ENCODE results near the gene TBC1D30.

Gene TBC1D30

DNA sequence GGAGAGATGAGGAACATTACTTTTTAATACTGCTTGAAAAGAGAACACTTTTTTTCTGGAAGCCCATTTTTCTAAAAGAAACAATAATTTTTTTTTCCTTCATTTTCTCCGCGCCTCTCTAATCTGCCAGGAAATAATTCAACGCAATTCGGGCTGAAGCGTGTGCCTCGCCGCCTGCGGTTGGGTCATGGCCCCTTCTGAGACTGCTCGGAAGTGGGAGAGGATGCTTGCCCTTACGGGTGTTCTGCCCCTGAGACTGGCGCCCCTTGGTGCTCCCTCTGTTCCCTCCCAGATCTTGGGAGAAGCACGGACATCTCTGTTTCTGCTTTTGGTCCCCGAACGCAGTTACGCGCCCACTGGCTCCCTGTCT lies 332 bp upstream of the TBC1D30 start:
- H3K27me3 ChIP-seq (ENCODE audit: low read depth, low read length) = no peaks in the 10 kb centered on the region
- peaks cover 22% of the 10 kb centered on the region for H3K4me1 ChIP-seq (ENCODE audit: low read length)
- TF ChIP-seq, protein P1, sequence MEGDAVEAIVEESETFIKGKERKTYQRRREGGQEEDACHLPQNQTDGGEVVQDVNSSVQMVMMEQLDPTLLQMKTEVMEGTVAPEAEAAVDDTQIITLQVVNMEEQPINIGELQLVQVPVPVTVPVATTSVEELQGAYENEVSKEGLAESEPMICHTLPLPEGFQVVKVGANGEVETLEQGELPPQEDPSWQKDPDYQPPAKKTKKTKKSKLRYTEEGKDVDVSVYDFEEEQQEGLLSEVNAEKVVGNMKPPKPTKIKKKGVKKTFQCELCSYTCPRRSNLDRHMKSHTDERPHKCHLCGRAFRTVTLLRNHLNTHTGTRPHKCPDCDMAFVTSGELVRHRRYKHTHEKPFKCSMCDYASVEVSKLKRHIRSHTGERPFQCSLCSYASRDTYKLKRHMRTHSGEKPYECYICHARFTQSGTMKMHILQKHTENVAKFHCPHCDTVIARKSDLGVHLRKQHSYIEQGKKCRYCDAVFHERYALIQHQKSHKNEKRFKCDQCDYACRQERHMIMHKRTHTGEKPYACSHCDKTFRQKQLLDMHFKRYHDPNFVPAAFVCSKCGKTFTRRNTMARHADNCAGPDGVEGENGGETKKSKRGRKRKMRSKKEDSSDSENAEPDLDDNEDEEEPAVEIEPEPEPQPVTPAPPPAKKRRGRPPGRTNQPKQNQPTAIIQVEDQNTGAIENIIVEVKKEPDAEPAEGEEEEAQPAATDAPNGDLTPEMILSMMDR (IDR thresholded peaks at IDR 0.05; ENCODE audit: low read depth, low read length) = no peak
- no peak for TF ChIP-seq EZH2phosphoT487 (IDR thresholded peaks at IDR 0.05; ENCODE audit: low read depth)
- H3K79me2 ChIP-seq (ENCODE audit: low read length) = peaks cover 20% of the 10 kb centered on the region
- H3K4me2 ChIP-seq (ENCODE audit: low read length) = peak overlapping the region; percentile 80
- peak overlapping the region; percentile 75 for H3K9ac ChIP-seq (ENCODE audit: low read length)
- no peaks in the 10 kb centered on the region for H3K9me3 ChIP-seq (ENCODE audit: insufficient read depth, low read length)
- H3K27ac ChIP-seq (ENCODE audit: low read length) = peak overlapping the region; percentile 34; the same call in 1 of the 2 replicates
- H3K36me3 ChIP-seq (replicated peaks; ENCODE audit: low read depth, low read length) = peaks cover 4% of the 10 kb centered on the region
- no peaks in the 10 kb centered on the region for H4K20me1 ChIP-seq (ENCODE audit: insufficient read depth, low read length)
- peak overlapping the region; percentile 63; the same call in 1 of the 2 replicates for H2AFZ ChIP-seq (ENCODE audit: low read depth, low read length)
- H3K4me3 ChIP-seq (ENCODE audit: low read length) = peak overlapping the region; percentile 88

DNA sequence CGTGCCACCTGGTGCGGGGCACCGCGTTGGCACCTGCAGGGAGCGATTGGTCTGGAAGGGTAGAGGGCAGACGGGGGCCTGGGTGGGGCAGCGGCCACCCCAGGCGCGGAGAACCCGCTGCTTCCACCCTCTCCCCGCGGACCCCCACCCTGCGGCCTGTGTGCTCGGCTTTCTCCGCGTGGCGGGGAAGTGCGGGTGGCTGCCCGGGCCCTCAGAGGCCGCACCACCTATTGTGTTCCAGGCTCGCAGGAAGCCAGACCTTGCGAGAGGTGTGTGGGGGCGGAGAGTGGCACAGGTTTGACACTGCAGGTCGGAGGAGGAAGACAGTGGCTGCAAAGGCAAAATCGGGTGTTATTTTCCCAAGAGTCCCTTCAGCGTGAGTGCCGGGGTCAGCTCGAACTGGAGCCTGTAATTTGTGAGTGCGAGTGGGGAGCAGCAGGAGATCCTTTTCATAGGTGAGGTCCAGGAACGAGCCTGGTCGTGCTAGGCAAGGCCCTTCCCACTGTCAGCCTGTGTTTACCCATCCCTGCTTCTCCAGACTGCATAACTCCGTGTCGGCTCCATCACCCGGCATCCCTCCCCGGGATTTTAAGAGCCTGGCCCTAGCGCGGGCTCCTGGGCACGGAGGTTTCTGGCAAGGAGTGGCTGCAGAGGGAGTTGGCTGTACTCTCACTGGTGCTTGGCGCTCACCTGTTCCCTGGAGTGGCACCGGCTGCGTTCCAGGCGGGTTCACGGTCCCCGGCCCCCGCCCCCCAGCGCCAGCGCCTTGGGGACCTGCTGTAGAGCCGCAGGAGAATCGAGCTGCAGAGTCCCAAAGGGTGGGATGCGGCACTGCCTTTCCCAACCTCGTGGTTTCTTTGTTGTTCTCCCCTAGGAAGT lies 935 bp downstream of the TBC1D30 start:
- Histone ChIP-seq H3K4me3 (ENCODE audit: low read length) (peak overlapping the region; percentile 88), H3K79me2 (ENCODE audit: low read length) (peaks cover 20% of the 10 kb centered on the region), H4K20me1 (ENCODE audit: insufficient read depth, low read length) (no peaks in the 10 kb centered on the region), H3K27ac (ENCODE audit: low read length) (peak overlapping the region; percentile 34), H3K27me3 (ENCODE audit: low read depth, low read length) (no peaks in the 10 kb centered on the region), H3K36me3 (replicated peaks; ENCODE audit: low read depth, low read length) (peaks cover 7% of the 10 kb centered on the region), H3K4me2 (ENCODE audit: low read length) (peak overlapping the region; percentile 80), H3K9me3 (ENCODE audit: insufficient read depth, low read length) (no peaks in the 10 kb centered on the region), H3K4me1 (ENCODE audit: low read length) (peaks cover 22% of the 10 kb centered on the region), H2AFZ (ENCODE audit: low read depth, low read length) (peak overlapping the region; percentile 36; the same call in 1 of the 2 replicates), H3K9ac (ENCODE audit: low read length) (peak overlapping the region; percentile 75)
- no peak for TF ChIP-seq EZH2phosphoT487 (IDR thresholded peaks at IDR 0.05; ENCODE audit: low read depth)
- TF ChIP-seq, protein P1 (IDR thresholded peaks at IDR 0.05; ENCODE audit: low read depth, low read length) = no peak

DNA sequence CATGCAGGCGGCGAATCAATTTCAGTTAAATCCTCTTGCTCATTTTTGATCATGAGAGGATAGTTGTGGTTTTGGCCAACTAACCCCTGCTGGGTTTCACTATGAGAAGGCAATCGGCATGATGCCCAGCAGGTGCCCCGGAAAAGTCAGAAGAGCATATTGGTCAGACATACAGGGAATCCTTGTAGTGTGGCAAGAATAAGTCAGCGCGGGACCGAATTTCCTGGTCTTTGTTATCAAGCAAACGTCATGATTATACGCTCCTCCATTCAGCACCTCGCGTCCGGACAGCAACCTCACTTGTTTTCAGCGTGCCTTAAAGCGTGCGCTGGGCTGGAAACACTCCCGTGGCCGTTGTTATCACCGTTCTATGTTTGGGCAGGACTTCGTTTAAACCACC lies 1.8 kb downstream of the TBC1D30 start:
- H3K9ac ChIP-seq (ENCODE audit: low read length) = no peak overlapping the region

DNA sequence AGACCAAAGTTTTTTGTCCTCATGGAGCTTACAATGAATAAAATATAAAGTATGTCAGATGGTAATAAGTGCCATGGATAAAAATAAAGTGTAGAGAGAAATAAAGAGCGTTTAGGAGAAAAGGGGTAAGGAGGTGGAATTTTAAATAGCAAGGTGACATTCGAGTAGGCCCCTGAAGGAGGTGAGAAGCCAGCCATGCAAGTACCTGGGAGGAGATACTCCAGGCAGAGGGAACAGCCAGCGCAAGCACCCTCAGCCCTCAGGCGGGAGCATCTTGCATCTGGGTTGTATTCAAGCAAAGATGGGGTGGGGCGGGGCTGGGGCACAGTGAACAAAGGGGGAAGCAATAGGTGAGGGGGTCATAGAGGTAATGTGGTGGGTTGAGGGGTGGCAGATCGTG lies 4.3 kb downstream of the TBC1D30 start:
- no peak overlapping the region for H3K27ac ChIP-seq (ENCODE audit: low read length)
- H3K4me2 ChIP-seq (ENCODE audit: low read length) = no peak overlapping the region
- H4K20me1 ChIP-seq (ENCODE audit: insufficient read depth, low read length) = no peaks in the 10 kb centered on the region
- no peaks in the 10 kb centered on the region for H3K27me3 ChIP-seq (ENCODE audit: low read depth, low read length)
- peaks cover 20% of the 10 kb centered on the region for H3K79me2 ChIP-seq (ENCODE audit: low read length)
- no peak overlapping the region for H3K4me3 ChIP-seq (ENCODE audit: low read length)
- peaks cover 37% of the 10 kb centered on the region for H3K36me3 ChIP-seq (replicated peaks; ENCODE audit: low read depth, low read length)
- H3K4me1 ChIP-seq (ENCODE audit: low read length) = peaks cover 22% of the 10 kb centered on the region
- TF ChIP-seq, protein P1 (IDR thresholded peaks at IDR 0.05; ENCODE audit: low read depth, low read length) = no peak
- TF ChIP-seq EZH2phosphoT487 (IDR thresholded peaks at IDR 0.05; ENCODE audit: low read depth) = no peak
- no peak overlapping the region for H2AFZ ChIP-seq (ENCODE audit: low read depth, low read length)
- no peaks in the 10 kb centered on the region; the same call in 1 of the 2 replicates for H3K9me3 ChIP-seq (ENCODE audit: insufficient read depth, low read length)
- no peak overlapping the region for H3K9ac ChIP-seq (ENCODE audit: low read length)

More for the DNA sequence above, 1.8 kb downstream of the TBC1D30 start:
- peaks cover 13% of the 10 kb centered on the region for H3K36me3 ChIP-seq (replicated peaks; ENCODE audit: low read depth, low read length)
- H3K4me3 ChIP-seq (ENCODE audit: low read length) = peak overlapping the region; percentile 88
- H4K20me1 ChIP-seq (ENCODE audit: insufficient read depth, low read length) = no peaks in the 10 kb centered on the region
- peaks cover 20% of the 10 kb centered on the region for H3K79me2 ChIP-seq (ENCODE audit: low read length)
- no peak for TF ChIP-seq EZH2phosphoT487 (IDR thresholded peaks at IDR 0.05; ENCODE audit: low read depth)
- TF ChIP-seq, protein P1 (IDR thresholded peaks at IDR 0.05; ENCODE audit: low read depth, low read length) = no peak
- no peak overlapping the region for H3K27ac ChIP-seq (ENCODE audit: low read length)
- H3K4me2 ChIP-seq (ENCODE audit: low read length) = peak overlapping the region; percentile 80
- H3K9me3 ChIP-seq (ENCODE audit: insufficient read depth, low read length) = no peaks in the 10 kb centered on the region
- H3K27me3 ChIP-seq (ENCODE audit: low read depth, low read length) = no peaks in the 10 kb centered on the region
- peaks cover 22% of the 10 kb centered on the region for H3K4me1 ChIP-seq (ENCODE audit: low read length)
- no peak overlapping the region for H2AFZ ChIP-seq (ENCODE audit: low read depth, low read length)

Data from OCI-LY3 (cell line).